LNCAP (cell line): ENCODE measurements around the gene PDE4D.

Experiments
- TF ChIP-seq, protein P1 (sequence below): fragments of 450-650 bp; IDR thresholded peaks from 2 replicates; pipeline ENCODE4 v1.5.1; 2017; ENCODE audit warnings: mild to moderate bottlenecking

The PDE4D gene

DNA sequence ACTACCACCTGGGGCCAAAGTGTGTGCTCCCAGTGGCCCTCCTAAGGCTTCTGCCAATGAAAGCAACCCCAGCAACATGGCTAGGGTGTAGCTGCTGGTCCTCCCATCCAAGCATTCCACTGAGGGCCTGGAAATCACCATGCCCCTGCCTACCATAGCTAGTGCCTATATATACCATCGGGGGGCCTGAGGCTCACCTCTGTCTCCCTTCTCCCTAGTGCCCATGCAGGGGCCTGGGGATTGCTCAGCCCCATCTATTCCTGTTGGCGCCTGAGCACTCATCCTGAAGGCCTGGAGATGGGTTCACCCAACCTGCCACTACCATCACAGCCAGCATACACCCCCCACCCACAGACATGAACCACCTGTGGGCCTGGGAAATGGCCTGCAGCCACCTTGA is 943.3 kb downstream of the PDE4D start:
- TF ChIP-seq, protein P1, sequence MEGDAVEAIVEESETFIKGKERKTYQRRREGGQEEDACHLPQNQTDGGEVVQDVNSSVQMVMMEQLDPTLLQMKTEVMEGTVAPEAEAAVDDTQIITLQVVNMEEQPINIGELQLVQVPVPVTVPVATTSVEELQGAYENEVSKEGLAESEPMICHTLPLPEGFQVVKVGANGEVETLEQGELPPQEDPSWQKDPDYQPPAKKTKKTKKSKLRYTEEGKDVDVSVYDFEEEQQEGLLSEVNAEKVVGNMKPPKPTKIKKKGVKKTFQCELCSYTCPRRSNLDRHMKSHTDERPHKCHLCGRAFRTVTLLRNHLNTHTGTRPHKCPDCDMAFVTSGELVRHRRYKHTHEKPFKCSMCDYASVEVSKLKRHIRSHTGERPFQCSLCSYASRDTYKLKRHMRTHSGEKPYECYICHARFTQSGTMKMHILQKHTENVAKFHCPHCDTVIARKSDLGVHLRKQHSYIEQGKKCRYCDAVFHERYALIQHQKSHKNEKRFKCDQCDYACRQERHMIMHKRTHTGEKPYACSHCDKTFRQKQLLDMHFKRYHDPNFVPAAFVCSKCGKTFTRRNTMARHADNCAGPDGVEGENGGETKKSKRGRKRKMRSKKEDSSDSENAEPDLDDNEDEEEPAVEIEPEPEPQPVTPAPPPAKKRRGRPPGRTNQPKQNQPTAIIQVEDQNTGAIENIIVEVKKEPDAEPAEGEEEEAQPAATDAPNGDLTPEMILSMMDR: no peak

DNA sequence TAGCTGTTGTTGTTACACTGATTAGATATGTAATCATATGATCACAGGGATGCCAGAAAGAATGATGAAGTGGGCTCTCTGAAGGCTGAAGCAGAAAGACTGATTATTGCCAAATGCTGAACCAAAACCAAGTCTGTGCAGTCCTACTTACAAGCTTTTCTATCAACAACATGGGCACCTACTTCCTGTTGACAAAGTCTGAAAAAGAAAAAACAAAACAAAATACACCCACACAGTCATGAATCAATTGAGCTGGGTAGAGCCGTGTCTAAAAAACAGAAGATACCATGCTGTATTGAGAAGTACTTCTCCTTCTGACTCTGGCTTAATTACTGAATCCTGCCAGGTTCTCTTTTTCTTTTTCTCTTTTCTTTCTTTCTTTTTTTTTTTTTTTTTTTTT is 947.3 kb downstream of the PDE4D start:
- TF ChIP-seq, protein P1: no peak

DNA sequence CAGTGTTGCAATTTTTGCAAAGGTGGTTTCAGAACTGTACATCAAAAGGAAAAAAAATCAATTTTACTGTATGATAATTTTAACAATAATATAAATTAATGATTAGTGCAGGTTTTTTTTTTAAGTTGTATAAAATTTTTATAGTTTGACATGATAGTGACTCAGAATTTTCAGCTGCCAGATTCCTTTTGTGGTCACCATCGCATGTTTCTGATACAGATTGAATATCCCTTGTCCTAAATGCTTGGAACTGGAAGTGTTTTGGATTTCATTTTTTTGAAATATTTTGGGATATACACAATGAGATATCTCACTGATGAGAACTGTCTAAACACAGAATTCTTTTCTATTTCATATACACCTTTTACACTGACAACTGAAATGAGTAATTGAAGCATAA is 949.3 kb downstream of the PDE4D start:
- TF ChIP-seq, protein P1: no peak

DNA sequence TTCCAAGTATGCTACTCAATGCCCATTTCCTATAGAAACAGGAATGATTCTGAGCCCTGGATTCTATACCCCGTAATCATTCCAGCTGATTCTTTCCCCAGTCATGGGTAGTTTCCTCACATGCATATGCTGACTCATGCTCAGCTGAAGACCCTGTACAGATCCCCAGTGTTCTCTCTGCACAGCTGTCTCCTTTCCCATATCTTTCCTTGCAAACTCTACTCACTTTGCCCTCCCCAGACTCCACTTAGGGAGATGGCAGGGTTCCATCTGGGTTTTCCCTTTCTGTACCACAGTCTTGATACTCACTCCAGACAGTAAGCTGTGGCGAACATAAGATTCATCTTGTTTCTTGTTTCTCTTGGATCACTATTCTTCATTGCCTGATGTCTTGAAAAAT is 953.1 kb downstream of the PDE4D start:
- TF ChIP-seq, protein P1: no peak

DNA sequence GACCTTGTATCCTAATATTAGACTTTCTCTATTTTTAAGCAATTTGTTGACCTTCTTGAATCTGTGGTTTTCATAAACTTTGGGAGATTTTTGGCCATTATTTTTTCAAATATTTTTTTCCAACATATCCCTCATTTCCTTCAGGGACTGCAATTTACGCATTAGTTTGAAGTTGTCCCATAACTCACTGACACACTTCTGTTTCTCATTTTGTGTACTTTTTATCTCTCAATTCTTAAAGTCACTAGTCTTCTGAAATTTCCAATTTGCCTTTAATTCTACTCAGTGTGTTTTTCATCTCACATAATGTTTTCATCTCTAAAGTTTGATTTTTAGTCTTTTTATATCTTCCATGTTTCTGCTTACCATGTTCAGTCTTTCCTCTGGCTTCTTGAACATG is 953.9 kb downstream of the PDE4D start:
- TF ChIP-seq, protein P1: no peak

DNA sequence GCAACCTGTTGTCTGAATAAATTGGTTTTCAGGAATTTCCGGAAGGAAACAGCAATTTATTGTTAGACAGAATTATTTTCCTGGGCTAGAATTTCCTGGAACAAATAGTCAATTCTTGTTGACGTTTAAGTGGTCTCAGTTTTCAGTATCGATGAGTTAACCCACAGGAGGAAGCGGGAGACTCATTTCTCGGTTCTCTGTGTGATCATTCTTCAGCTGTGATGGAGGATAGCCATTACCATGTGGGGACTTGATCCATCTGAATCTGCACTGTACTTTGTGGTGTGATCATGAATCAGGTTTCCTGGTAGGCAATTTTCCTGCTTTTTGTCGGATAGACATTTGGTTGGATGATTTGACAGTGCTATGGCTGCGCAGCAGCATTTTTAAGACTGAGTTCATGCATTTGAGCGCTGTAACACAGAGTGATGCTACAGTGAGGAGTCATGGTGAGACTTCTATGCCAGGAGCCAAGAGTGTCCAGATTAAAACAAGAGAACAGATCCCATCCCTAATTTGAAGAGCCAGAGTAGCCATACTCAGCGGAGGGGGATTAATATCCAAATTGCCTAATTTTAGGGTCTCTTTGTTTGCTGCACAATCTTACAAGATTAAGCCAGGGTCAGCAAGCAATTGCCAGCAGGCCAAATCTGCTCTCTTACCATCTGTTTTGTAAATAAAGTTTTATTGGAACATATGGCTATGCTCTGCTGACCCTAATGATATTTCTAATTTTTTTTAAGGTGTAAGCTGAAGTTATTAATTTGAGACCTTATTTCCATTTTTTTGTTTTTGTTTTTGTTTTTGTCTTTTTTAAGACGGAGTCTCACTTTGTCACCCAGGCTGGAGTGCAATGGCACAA is 954.7 kb downstream of the PDE4D start:
- TF ChIP-seq, protein P1: no peak

DNA sequence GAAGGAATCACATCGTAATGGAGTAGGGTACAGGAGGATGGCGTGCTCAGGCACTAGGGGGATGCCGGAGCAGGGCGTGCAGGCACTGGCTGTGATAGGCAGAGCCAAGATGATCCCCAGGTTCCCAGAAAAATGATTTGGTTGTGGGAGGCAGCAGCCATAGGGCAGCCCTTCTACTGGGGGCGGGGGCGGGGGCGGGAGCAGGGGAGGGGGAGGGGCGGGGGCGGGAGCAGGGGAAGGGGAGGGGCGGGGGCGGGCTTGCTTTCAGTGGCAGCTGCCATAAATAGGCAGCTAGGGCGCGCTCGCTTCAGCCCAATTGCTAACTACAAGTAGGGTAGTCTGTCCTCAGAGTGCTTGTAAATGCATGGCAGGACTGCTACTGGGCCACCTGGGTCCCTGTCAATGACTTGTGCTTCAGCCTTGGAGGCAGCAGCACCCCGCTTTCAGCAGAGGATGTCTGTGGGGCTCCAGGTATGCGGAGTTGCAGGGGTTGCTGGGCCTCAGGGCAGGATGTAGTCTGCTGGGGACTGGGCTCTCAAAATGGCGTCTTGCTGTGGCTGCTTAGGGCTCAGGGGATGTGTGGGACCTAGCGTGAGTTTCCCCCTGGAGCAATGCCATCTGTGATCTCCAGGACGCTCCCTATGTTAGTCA is 956.4 kb downstream of the PDE4D start:
- TF ChIP-seq, protein P1: no peak
